K562 (cell line): ENCODE data around the gene RACK1. TPM values are rescaled to one million over a fixed set of nuclear protein-coding genes. Genes with fewer than 3 reads are reported as not detected.

Experiments used
- E2F4 ChIP-seq: sonication (generic); formaldehyde crosslinking; IDR thresholded peaks from 2 replicates; pipeline ENCODE4 v1.8.0; 2022; ENCODE audit warnings: mild to moderate bottlenecking, low read depth, missing genetic modification reagents
- E2F5 ChIP-seq: sonication (generic); formaldehyde crosslinking; IDR thresholded peaks from 2 replicates; pipeline ENCODE4 v1.8.0; 2022; ENCODE audit warnings: mild to moderate bottlenecking, missing genetic modification reagents
- FIP1L1 ChIP-seq: fragments of 200-400 bp; formaldehyde crosslinking; IDR thresholded peaks from 2 replicates; pipeline ENCODE4 v1.6.1; 2018; ENCODE audit warnings: mild to moderate bottlenecking, low read depth, low read length; ENCODE audit not compliant: poor library complexity, severe bottlenecking
- FUS ChIP-seq: fragments of 200-400 bp; formaldehyde crosslinking; optimal IDR thresholded peaks from 2 replicates; pipeline ENCODE3; 2017; ENCODE audit warnings: low read depth, low read length
- ID3 ChIP-seq, 2 experiments: fragments of 250-450 bp in 1 of 2; fragments of 450-650 bp in 1 of 2; sonication (Bioruptor Pico) in 1 of 2; IDR thresholded peaks; 2 replicates each; pipeline versions ENCODE4 v1.6.1 to v1.8.0; 2016 to 2021; ENCODE audit warnings: mild to moderate bottlenecking in 2 of 2, moderate library complexity in 2 of 2, missing compliant biosample characterization in 1 of 2, missing genetic modification characterization in 1 of 2
- JUND ChIP-seq, 2 experiments: IDR thresholded peaks; 2 replicates in 1 of 2; 3 replicates in 1 of 2; pipeline ENCODE4 v1.6.1; 2011; ENCODE audit warnings: borderline replicate concordance in 2 of 2, low read depth in 2 of 2, low read length in 2 of 2, improper control_type of control experiment in 1 of 2, missing biosample characterization in 1 of 2, missing genetic modification characterization in 1 of 2, missing genetic modification reagents in 1 of 2
- MAFG ChIP-seq: fragments of 450-650 bp; conservative IDR thresholded peaks from 2 replicates; pipeline ENCODE4 v1.6.1; 2016; ENCODE audit warnings: missing genetic modification characterization, missing compliant biosample characterization
- NCOA4 ChIP-seq: fragments of 450-650 bp; IDR thresholded peaks from 2 replicates; pipeline ENCODE4 v1.6.1; 2018; ENCODE audit warnings: mild to moderate bottlenecking; ENCODE audit not compliant: partially characterized antibody
- OTX1 ChIP-seq: fragments of 450-650 bp; formaldehyde crosslinking; IDR thresholded peaks from 2 replicates; pipeline ENCODE4 v1.4.0; 2022; ENCODE audit warnings: mild to moderate bottlenecking
- PHF8 ChIP-seq: fragments of 200-600 bp; sonication (generic); IDR thresholded peaks from 2 replicates; pipeline ENCODE4 v1.6.1; 2012; ENCODE audit warnings: mixed run types, mild to moderate bottlenecking, inconsistent platforms, low read length, moderate library complexity, borderline replicate concordance
- PRMT5 ChIP-seq: sonication (generic); formaldehyde crosslinking; IDR thresholded peaks from 2 replicates; pipeline ENCODE4 v1.5.0; 2020; ENCODE audit warnings: missing genetic modification reagents
- RBBP5 ChIP-seq: fragments of 200-600 bp; sonication (generic); IDR thresholded peaks from 2 replicates; pipeline ENCODE4 v1.6.1; 2012; ENCODE audit warnings: borderline replicate concordance, mild to moderate bottlenecking, low read length, control low read depth, inconsistent platforms; ENCODE audit not compliant: insufficient read depth, poor library complexity, severe bottlenecking
- RBM22 ChIP-seq: fragments of 200-400 bp; formaldehyde crosslinking; IDR thresholded peaks from 2 replicates; pipeline ENCODE4 v1.6.1; 2018; ENCODE audit warnings: low read length, low read depth; ENCODE audit not compliant: poor library complexity, severe bottlenecking
- RBM39 ChIP-seq: fragments of 200-400 bp; formaldehyde crosslinking; optimal IDR thresholded peaks from 2 replicates; pipeline ENCODE3; 2018; ENCODE audit warnings: low read depth, low read length
- RNF219 ChIP-seq: fragments of 250-450 bp; sonication (Bioruptor Pico); IDR thresholded peaks from 2 replicates; pipeline ENCODE4 v1.5.0; 2022; ENCODE audit warnings: mild to moderate bottlenecking
- SMARCC2 ChIP-seq: fragments of 450-650 bp; IDR thresholded peaks from 2 replicates; pipeline ENCODE4 v1.6.1; 2017; ENCODE audit warnings: antibody characterized with exemption, moderate library complexity, mild to moderate bottlenecking, low read depth
- TEAD4 ChIP-seq, 2 experiments: sonication (generic) in 1 of 2; formaldehyde crosslinking in 1 of 2; IDR thresholded peaks; 2 replicates each; pipeline versions ENCODE4 v1.6.1 to v1.8.0; 2012 to 2022; ENCODE audit warnings: borderline replicate concordance in 1 of 2, inconsistent platforms in 1 of 2, low read length in 1 of 2, mild to moderate bottlenecking in 1 of 2, missing genetic modification reagents in 1 of 2
- ZNF239 ChIP-seq: fragments of 250-450 bp; sonication (Bioruptor Pico); IDR thresholded peaks from 2 replicates; pipeline ENCODE4 v1.4.0; 2020; ENCODE audit warnings: mild to moderate bottlenecking
- ZNF668 ChIP-seq: fragments of 250-450 bp; sonication (Bioruptor Pico); IDR thresholded peaks from 2 replicates; pipeline ENCODE4 v1.8.0; 2022; ENCODE audit warnings: mild to moderate bottlenecking, inconsistent platforms
- polyA plus RNA-seq, 8 experiments: library from polyadenylated mRNA; depleted of rRNA in 4 of 8; stranded (reverse) in 5 of 8; unstranded in 3 of 8; fragments of >200 nt; fragmentation: Nextera tagmentation in 2 of 8; fragmentation: Illumina TruSeq in 1 of 8; extraction: Ambion mirVana in 2 of 8; extraction: Trizol in 1 of 8; gene quantifications; 2 replicates each; pipeline versions ENCODE4 v1.2.1 to v1.2.3, GENCODE V29; 2011 to 2014; ENCODE audit warnings: inconsistent platforms in 1 of 8, missing spikeins in 1 of 8
- total RNA-seq, 7 experiments: library from RNA; depleted of rRNA in 6 of 7; stranded (reverse); fragments of >200 nt in 6 of 7; fragmentation: Illumina TruSeq in 2 of 7; extraction: Trizol in 2 of 7; gene quantifications; 2 replicates each; pipeline versions ENCODE4 v1.2.1 to v1.2.3, GENCODE V29; 2011 to 2021; ENCODE audit warnings: low replicate concordance in 1 of 7
- TF ChIP-seq, protein P1 (sequence below): sonication (generic); IDR thresholded peaks from 2 replicates; pipeline ENCODE4 v1.6.1; 2016

The RACK1 gene
- total and polyA plus RNA-seq, 9 of the 15 experiments (the other 6 are each of a cell fraction or from before 2014, with no cell fraction given) = 2,303 to 5,311 (median 3,833) TPM

DNA sequence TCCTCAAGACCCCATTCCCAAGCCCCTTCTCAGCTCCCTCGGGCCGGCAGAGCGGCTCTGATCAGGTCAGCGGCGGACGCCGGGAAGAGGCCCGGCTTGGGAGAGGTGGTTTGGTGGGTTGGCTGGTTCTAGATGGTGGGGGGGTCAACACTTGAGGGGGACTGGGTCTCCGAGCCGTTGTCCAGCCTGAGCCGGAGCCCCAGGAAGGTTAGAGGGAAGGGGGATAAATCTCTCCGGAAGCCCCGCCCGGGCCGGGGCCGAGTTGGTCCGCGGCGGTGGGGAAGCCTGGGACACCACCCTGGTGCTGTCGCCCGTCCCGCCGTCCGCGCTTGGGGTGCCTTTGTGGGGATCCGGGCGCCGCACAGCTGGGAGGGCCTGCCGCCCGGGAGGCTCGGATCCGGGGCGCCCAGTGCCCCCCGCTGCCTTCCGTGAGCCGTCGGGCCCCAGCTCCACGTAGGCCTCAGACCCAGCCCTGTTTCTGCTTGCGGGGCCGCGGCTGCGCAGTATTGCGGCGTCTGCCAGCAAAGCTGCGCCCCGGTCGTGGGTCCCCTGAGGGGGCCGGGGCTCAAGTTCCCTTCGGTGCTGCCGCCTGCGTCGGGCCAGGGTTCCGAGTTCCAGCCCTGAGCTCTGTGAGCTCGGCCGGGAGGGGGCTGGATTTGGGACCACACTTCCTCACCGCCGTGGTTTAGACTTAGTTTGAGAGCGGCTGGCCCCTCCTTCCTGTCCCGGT is 17.8 kb upstream of the RACK1 start (continued):
- 0 out of 2 replicates have a peak, but pooled peaks have one; percentile 27 for TF ChIP-seq PRMT5 (CRISPR knock-in tag)
- peak; percentile 51 for TF ChIP-seq RBM22
- TF ChIP-seq E2F4 (CRISPR knock-in tag) = 0 out of 2 replicates have a peak, but pooled peaks have one; percentile 68
- TF ChIP-seq JUND (IDR thresholded peaks at IDR 0.05; ENCODE audit: borderline replicate concordance, low read depth, low read length) = no peak
- no peak for TF ChIP-seq JUND (tag; IDR thresholded peaks at IDR 0.05; ENCODE audit: borderline replicate concordance, low read depth, low read length)
- no peak; the same call in 1 of the 2 replicates for TF ChIP-seq TEAD4 (IDR thresholded peaks at IDR 0.05; ENCODE audit: low read length)
- peak; percentile 75; the same call in 1 of the 2 replicates for TF ChIP-seq TEAD4 (CRISPR knock-in tag; IDR thresholded peaks at IDR 0.05; ENCODE audit: borderline replicate concordance)
- TF ChIP-seq ZNF239 (CRISPR knock-in tag) = no peak
- TF ChIP-seq OTX1 (CRISPR knock-in tag) = peak; percentile 4; the same call in 1 of the 2 replicates
- TF ChIP-seq ZNF668 (CRISPR knock-in tag) = no peak
- no peak for TF ChIP-seq SMARCC2
- TF ChIP-seq PHF8 = peak; percentile 78
- TF ChIP-seq E2F5 (CRISPR knock-in tag) = peak; percentile 86
- no peak for TF ChIP-seq ID3 (CRISPR knock-in tag; IDR thresholded peaks at IDR 0.05)
- TF ChIP-seq ID3 (tag; IDR thresholded peaks at IDR 0.05) = no peak
- TF ChIP-seq RNF219 (CRISPR knock-in tag) = no peak
- TF ChIP-seq RBM39 = no peak
- TF ChIP-seq RBBP5 = peak; percentile 61
- TF ChIP-seq, protein P1, sequence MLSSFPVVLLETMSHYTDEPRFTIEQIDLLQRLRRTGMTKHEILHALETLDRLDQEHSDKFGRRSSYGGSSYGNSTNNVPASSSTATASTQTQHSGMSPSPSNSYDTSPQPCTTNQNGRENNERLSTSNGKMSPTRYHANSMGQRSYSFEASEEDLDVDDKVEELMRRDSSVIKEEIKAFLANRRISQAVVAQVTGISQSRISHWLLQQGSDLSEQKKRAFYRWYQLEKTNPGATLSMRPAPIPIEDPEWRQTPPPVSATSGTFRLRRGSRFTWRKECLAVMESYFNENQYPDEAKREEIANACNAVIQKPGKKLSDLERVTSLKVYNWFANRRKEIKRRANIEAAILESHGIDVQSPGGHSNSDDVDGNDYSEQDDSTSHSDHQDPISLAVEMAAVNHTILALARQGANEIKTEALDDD = no peak
- no peak for TF ChIP-seq FUS
- no peak for TF ChIP-seq MAFG
- TF ChIP-seq NCOA4 = no peak
- no peak for TF ChIP-seq FIP1L1
